Stimulated activated CD4-positive, alpha-beta T cell treated with anti-CD3 and anti-CD28 coated beads, Interleukin-2, amount 100 ng/mL, for 4 hours (primary cell): ENCODE measurements around the gene UTS2.

Experiments
- DNase-seq: peaks from one replicate; pipeline ENCODE4 v3.0.0-alpha.2; 2020; ENCODE audit warnings: low read depth

Gene UTS2, protein sequence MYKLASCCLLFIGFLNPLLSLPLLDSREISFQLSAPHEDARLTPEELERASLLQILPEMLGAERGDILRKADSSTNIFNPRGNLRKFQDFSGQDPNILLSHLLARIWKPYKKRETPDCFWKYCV

DNA sequence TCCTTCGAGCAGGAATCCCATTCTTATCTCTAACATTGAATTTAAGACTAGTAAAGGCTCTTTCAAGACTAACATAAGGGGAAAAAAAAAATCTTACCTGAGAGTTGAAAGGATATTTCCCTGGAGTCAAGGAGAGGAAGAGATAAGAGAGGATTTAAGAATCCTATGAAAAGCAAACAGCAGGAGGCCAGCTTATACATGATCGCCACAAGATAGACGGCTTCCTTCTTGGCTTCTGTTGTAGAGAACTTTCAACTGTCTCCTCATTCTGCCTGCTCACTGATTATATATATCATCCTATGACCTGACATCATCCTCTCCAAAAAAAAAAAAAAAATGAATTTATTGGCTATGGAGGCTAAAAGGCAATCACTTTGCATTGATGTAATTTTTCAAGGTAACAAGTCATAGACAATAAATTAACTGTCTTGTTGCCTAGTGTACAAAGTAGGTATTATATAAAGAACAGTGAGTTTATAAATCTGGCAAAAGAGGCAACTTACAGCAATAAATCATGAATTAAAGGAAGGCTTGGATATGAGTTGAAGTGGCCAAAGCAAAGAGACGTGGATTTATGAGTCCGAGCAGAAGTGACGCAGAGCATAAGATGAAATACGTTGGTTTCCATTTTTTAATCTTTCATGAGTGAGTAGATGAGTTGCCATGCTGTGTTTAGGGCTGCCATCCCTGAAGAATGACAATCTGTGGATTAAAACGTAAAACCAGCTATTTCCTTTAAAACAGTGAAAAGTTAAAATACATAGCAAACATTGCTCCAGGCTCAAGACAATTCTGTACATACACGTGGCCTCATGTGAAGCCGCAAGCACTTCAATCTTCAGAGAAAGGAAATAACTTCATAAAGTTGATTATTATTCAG, at the start of gene UTS2:
Gene UTS2, minus strand, starts transcription at position 262 of the 880 bp plus-strand sequence. Its CDS starts 62 bp downstream, at position 200.
- no peak for DNase-seq

DNA sequence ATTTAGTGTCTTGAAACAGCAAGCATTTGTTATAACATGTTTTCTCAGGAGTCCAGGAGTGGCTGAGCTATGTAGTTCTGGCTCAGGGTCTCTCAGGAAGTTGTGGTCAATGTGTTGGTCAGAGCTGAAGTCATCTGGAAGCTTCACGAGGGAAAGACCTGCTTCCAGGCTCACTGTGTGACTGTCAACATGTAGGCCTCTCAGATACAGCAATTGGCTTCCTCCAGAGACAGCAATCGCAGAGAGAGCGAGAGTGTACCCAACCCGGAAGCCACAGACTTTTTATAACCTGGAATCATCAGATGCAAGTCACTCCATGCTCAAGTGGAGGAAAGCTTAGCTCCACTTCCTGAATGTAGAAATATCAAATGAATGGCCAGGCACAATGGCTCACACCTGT, 46.9 kb upstream of the UTS2 start:
- no peak for DNase-seq

DNA sequence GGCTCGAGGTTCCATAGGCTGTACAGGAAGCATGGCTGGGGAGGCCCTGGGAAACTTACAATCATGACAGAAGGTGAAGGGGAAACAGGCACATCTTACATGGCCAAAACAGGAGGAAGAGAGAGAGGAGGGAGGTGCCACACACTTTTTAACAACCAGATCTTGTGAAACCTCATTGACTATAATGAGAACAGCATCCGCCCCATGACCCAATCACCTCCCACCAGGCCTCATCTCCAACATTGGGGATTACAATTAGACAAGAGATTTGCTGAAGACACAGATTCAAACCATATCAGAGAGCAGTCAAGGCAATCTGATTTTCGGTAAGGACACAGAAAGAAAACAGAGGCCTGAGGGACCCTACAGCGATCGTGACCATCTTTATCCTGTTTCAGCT, 46.1 kb upstream of the UTS2 start:
- no peak for DNase-seq

DNA sequence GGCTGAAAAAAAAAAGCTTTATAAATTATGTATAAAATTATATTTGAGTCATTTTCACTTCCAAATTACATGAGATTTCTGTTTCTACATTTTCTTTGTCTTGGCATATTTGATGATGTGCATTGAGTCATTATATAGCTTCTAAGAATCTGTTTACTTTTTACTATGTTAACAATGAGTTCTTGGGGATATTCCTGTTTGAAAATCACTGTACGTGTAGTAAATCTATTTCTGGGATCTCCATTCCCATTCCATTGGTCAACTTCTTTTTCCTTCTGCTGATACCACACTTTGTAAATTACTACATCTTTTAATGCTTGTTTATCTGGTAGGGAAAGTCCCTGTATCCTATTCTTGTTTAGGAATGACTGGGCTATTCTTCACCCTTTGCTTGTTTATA, 44.1 kb upstream of the UTS2 start:
- no peak for DNase-seq

DNA sequence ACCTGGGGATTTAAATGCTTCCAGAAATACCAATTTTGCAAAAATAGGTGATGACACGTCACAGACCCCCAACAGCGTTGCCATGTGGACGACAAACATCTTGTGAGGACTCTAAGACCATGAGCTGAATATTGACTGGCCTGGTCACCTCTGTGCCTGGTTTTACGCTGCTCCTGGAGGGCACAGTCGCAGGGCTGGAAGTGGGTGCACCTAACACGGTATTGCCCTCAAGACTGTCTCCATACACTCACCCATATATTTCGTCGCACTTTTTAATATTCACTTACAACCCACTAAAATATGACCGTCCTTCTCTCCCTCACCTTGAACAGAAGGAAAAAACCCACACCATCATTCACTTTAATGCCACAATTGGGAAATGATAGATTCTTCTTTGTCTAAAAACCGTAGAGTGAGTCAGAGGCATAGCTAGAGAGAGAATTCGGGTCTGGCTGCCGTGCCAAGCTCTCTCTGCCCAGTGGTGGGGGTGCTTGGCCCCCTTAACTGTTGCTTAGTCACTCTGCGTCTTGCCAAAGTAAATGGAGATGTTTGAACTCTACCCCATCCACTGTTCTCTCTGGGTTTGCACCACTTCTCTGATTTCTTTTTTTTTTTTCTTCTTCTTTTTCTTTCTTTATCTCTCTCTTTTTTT, 40.8 kb upstream of the UTS2 start:
- no peak for DNase-seq

DNA sequence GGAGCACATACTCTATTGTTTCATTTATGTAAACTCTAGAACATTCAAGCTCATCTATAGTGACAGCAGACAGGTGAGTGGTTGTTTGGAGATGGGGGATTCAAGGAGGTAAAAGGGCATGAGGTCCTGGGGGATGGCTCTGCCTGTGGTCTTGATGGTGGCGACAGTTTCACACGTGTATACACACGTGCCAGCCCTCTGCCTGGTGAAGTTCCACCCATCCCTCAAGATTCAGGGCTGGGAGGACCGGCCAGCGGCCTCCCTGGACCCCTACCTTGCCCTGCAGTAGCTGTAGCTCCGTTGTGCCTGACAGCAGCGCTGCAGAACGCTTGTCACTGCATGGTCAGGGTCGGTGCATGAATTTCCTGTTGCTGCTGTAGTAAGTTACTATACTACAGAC, 38.9 kb upstream of the UTS2 start:
- DNase-seq = no peak

DNA sequence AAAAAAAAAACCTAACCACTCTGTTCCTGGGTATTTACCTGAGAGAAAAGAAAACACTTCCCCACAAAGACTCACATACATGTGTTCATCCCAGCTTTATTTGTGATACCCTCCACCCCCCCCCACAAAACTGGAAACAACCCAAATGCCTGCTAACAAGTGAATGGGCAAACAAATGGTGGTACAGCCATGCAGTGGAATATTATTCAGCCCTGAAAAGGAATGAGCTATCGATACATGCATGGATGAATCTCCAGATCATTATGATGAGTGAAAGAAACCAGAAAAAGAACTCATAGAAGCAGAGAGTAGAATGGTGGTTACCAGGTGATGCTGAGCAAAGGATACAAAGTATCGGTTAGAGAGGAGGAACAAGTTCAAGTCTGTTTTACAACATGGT, 38.0 kb upstream of the UTS2 start:
- no peak for DNase-seq

DNA sequence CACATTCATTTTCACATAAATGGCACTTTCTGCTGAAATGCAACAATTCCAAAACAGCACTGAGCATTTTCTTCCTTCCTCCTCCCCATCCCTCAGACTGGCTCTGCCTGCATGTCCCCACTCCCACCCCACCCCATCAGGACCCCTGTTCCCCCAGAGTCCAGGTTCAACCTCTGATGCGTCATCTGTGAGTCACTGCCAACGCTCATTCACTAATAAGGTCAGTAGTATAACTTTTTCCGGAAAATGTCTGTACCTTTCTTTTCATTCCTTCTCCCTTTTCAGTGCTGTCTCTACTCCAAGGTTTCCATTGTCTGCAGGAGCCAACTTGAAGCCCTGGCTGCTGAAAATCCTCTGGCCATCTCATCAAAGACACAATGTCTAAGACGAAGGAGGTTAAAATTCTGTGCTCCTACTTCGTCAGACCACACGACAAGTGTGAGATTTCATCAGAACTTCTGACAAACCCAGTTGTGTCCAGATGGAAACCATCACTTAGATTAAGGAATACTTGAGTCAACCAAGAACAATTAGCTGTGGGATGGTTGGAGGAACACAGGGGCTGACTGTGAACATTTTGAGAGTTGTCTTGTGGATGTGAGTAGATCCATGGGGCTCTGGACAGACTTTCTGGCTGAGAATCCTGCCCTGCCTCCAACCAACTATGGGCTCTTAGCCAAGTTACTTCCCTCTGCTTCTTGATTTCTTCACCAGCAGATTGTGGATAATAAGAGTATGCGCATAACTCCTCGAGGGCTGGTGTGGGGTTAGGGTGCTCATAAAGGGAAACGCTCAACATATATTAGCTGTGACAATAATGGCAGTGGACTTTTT, 35.6 kb upstream of the UTS2 start:
- no peak for DNase-seq

DNA sequence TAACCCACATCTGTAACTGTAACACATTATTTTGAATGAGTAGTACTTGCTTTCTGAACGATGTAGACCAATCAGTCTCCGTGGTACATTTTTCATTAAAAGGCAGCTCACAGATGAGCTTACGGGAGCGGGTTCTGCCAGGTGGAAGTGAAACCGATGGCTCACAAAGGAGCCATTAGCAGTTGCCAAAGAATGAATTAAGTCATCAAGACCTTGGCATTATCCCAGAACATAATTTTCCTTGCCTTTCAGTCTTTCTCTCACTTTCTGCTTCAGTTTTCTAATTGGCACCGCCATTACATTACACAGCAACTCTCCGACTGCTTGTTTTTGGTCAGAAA, 33.5 kb upstream of the UTS2 start:
- no peak for DNase-seq

DNA sequence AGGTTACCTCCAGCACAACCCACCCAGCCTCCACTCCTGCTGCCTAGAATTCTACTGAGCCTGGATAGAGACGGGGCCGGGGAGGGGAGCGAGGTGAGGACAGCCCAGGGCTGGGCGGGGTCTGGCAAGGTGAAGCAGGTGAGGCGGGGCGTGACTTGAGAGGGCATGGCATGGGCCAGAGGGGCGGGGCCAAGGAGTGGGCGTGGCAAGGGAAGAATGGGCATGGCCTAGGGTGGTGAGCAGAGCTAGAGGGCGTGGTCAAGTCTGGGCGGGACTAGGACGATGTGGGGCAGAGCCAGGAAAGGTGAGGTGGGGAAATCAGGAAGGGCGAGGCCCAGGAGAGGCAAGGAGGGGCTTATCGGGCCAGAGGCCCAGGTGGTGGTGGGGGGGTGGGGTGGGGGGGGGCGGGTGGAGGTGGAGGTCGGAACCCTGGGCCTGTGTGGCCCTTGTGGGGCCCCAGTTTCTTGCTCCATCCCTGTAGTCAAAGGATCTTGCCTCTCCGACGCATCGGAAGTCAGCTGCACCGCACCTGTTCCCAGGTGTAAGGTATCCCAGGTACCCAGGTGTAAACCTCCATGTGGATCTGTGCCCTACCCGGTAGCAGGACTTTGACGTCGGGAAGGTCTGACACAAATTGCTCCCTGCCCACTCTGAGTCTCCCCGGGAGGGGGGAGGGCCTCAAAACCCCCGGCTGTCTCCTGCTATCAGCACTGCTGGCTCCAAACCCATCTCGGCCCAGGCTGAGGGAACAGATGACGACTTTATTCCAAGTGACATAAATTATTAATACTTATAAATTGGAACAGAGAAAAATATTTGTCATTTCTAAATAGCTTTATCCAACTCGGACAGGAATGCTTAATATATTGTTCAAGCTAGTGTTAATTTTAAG, 32.9 kb upstream of the UTS2 start:
- DNase-seq = no peak

DNA sequence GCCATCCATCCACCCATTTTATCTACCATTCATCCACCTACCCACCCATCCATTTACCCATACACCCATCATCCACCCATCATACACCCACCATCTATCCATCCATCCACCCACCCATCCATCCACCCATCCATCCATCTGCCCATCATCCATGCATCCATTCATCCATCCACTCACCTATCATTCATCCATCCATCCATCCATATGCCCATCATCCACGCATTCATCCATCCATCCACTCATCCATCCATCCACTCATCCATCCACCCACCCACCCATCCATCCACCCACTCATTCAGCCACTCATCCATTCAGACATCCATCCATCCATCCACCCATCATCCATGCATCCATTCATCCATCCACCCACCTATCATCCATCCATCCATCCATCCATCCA, 31.9 kb upstream of the UTS2 start:
- DNase-seq = no peak

DNA sequence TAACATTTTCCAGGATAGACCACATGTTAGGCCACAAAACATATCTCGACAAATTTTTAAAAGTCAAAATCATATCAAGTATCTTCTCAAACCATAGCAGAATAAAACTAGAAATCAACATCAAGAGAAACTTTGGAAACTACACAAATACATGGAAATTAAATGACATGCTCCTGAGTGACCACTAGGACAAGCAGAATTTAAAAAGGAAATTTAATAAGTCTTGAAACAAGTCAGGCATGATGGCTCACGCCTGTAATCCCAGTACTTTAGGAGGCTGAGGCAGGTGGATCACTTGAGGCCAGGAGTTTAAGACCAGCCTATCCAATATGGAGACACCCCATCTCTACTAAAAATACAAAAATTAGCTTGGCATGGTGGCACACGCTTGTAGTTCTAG, 26.4 kb upstream of the UTS2 start:
- DNase-seq = no peak

DNA sequence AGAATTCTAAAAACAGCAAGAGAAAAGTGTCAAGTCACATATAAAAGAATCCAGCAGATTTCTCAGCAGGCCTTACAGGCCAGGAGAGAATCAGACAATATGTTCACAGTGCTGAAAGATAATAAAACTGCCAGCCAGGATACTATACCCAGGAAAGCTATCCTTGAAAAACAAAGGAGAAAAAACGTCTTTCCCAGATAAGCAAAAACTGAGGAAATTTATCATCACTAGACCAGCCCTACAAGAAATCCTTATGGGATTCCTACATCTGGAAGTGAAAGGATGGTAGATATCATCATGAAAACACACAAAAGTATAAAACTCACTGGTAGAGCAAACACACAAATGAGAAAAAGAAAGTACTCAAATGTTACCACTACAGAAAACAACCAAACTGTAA, 25.2 kb upstream of the UTS2 start:
- DNase-seq = no peak

DNA sequence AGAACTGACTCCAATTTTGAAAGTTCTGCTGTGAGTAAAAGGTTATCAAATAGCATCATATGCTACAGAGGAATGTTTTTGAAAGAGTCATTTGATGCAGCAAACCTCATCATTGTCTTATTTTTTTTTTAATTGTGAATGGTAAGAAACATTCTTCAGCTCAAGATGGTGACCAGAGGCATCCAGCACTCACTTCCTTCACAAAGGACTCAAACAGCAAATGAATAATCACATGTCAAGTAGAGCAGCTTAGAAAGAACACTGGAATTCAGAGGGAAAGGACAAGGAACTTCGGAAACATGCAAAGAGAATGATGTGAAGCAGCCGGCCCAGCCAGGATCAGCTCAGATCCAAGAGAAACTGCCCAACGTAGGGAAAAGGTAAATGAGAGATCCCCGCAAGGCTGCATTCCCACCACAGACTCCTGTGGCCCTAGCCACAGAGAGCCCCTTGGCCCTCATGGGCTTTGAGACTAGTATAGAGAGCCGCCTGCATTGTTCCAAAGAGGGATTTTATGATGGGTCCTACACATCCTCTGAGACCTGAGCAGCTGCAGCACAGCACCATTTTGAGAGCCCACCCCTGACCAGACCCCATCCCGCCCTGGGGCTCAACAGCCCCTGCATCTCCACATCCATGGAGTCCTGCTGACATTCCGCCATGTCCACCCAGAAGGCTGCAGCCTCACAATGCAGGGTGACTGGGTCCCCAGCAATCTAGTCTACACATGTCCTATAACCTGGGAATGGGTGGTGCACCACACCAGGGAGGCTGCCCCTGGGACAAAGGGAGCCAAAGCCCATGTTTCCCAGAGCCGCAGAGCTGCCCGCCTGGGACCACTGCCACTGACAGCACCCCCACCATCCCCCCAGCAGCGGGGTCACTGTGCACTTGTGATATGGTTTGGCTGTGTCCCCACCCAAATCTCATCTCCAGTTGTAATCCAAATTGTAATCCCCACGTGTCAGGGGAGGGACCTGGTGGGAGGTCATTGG, 21.2 kb upstream of the UTS2 start:
- DNase-seq = no peak

DNA sequence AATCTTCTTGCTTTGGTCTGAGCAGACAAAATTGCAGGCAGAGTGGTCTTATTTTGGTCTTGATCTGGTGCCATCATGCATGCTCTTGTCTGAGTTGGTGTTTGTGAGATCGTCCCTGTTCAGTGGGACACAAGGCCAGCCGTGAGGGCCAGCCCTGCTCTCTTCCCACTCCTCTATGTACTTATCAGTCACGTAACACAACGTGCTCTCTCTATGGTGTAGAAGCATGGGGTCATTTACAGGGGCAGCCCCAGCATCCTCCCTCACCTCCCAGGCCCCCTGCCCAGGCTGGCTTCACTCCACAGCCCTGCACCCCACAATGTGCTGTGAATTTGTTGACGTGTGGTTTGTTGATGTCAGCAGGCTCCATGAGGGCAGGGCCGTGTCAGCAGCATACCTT, 18.3 kb upstream of the UTS2 start:
- DNase-seq = no peak

DNA sequence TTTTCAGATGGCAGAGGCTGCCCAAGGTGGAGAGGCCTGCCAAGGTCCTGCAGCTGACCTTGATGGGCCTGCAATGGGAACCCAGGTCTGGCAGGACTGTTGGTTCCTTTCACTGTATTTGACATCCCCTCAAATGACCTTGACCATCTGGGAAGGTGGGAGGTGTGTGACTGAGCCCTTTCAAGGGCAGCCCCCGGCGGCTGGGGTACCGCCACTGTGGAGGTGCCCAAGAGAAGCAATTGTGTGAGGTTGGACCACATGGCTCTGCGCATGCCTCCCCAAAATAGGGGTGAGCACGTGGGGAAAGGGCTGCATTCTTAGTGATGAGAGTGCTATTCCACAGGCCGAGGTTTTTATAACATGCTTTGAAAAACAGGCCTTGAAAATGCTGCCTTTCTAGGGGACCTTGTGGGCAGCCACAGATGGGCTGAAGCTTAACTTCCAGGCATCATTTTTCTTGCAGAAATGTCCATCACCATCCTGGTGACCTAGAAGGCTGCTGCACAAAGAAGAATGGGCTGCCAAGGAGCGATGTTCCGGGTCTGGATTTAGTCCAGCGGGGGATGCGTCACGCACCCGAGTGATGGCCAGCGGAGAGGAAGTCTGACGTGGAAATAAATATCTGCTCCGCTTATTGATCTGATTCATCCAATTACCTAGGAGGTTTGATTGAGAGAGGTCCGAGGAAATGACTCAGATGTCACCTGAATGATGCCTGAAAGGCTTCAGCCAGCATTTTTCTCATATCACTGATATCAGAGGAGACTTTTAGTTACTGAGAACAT, 16.5 kb upstream of the UTS2 start:
- DNase-seq = no peak

DNA sequence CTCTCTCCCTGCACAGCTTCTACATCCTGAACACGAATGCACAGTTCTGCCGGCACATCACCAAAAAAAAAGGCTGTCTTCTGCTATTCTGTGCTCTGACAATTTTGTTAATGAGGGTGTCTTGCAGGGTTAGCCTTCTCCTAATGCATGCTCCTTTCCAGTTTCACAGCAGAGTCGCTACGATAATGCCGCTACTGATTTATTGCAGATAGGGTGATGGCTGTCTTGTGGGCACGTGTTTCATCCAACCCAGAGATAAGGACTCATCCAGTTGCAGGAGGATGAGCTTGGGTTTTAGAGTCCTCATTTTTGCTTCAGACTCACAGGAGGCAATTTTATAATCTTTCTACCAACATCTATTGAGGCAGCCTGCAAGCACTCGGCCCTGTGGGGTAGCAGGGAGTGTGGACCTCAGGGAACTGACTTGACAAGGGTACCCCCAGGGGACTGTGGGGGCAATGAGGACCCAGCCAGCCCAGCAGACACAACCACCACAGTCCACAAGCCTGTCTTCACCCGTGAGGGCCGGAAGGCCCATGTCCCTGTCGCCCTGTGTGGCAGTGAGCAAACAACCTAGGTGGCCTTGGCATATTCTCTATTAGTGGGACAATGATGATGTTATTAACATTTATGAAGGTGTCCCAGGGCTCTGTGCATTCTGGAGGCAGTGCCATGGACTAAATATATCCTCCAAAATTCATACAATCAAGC, 15.4 kb upstream of the UTS2 start:
- no peak for DNase-seq

DNA sequence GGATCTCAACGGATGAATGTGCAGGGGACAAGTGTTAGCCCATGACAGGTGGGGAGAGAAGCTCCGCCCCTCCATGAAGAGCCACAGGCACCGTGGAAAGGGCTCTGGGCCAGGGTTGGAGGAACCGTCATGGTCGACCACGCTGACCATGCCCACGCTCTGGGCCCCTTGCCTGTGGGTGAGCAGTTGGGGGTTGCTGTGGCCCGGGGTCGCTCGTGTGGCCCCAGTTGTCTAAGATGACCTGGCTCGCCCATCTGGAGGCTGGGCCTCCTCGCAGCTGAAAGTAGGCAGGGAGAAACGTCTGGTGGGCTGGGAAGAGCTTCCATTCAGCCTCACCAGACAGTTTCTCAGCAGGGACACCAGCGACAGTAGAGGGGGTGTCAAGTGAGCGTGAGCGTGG, 13.1 kb upstream of the UTS2 start:
- no peak for DNase-seq

DNA sequence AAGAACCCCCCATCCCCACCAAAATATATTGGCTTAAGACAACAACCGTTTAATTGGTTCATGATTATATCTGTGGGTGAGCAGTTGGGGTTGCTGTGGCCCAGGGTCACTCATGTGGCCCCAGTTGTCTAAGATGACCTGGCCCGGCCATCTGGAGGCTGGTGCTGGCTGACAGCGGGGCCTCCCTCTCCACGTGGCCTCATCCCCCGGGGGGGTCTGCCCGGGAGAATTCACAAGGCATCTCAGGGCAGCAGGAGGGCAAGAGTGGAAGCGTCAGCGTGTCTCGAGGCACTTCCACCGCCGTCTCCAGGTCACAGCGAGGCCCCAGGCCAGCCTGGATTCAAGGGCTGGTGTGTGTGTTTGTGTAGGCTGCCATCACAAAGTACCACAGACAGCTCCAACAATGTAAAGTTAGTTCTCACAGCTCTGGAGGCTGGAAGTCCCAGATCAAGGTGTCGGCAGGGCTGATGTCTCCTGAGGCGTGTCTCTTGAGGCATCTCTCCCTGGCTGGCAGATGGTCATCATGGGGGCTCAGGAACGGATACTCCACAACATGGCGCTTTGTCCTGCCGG, 11.0 kb upstream of the UTS2 start:
- DNase-seq = no peak
